Measurements from ENCODE around the gene ZSCAN10.
"Not testable (repeated sequence)": the region's sequence is repeated elsewhere in the genome, so short reads cannot be mapped to it uniquely, and the experiment has no call there.

The ZSCAN10 gene

DNA sequence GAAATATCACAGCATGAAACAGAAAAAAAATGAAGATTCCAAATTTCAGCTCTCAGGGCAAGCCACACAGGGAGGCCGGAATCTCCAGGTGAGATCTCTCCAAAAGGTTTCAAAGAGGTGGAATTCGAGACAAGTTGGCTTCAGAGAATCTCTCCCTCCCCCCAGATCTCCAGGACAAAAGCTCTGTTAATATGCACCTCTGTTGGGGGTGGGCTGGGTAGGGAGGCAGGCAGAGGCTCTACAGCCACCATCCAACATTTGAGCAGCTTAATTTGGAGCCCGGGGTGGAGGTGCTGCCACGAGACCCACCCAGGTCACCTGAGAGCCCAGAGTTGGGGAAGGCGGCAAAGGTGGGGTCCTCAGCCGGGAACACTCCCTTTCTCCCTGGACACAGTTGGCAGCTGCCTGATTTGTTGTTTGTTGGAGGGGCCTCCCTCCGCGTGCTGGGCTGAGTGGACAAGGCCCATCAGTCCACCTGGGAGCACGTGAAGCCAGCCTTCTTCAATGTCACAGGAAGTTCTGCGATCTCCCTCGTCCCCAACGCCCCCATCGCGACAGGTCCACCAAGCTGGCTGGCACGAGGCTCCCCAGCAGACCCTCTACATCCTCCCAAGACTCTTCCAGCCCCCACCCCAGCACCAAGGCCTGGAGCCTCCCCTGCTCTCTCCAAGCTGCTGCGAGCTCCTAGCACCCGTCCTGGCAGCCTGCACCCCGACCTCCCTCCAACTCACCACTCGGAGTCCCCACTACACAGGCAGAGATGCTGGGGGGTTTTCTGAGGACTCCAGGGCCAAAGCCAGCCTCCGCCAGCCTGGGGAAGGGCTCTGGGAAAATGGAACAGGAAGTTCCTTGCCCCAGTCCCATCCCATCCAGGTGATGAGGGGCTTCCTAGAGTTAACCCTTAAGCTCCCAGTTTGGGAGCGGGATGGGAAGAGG, at the start of gene ZSCAN10:
ZSCAN10 (minus strand) TSS at position 836 of the 936 bp plus-strand sequence. CDS start 6,357 bp downstream, outside the sequence.
- DNase-seq (ENCODE audit: low read depth) = no peak

DNA sequence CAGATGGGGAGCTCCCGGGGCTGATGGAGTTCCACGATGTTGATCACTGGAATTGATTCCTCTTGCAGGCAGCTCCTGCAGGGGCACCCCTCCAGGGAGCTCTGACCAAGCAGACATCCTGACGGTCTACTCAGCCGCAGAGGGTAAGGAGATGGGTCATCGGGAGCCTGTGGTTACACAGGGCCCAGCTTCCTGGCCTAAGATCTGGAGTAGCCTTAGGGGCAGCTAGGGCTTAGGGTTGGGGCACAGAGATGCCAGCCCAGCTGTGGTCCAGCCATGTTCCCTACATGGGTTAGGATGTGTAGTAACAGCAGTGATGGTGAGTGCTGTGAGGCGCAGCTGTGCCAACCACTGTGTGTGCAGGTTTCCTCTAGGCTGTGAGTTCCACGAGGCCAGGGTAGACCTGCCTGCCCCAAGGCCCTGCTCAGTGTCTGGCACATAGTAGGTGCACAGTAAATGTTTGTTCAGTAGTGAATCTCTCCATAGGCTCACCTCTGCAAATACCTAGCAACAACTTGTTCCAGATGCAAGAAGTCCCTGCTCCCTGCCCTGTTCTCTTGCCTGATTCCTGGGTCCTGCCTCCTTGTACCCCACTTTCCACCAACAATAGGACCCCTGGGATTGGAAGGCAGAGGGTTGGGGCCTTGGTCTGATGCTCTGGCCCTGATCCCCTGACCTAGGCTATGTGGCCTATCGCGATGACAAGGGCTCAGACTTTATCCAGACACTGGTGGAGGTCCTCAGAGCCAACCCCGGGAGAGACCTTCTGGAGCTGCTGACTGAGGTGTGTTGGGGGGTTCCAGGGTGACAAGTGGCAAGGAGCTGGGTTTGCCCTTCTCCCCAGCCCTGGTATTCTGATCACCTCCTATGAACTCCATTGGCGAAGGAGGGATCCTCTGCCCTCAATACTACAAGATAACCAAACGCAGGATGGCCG, 49.4 kb upstream of the ZSCAN10 start:
- DNase-seq (ENCODE audit: low read depth) = no peak

DNA sequence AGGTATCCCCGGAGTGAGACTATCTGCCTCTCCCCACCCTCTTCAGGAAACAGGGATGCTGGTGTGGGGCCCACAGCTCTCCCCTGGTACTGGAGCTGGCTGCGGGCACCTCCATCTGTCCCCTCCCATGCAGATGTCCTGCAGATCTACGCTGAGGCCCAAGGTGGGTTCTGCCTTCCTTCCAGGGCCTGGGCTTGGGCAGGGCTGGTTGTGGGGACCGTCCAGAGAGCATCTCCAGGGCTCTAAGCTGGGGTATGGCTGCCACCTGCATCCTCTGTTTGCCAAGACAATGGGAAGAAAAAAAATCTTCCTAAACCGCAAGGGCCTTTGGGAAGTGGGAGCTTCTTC, 48.6 kb upstream of the ZSCAN10 start:
- no peak for DNase-seq (ENCODE audit: low read depth)

DNA sequence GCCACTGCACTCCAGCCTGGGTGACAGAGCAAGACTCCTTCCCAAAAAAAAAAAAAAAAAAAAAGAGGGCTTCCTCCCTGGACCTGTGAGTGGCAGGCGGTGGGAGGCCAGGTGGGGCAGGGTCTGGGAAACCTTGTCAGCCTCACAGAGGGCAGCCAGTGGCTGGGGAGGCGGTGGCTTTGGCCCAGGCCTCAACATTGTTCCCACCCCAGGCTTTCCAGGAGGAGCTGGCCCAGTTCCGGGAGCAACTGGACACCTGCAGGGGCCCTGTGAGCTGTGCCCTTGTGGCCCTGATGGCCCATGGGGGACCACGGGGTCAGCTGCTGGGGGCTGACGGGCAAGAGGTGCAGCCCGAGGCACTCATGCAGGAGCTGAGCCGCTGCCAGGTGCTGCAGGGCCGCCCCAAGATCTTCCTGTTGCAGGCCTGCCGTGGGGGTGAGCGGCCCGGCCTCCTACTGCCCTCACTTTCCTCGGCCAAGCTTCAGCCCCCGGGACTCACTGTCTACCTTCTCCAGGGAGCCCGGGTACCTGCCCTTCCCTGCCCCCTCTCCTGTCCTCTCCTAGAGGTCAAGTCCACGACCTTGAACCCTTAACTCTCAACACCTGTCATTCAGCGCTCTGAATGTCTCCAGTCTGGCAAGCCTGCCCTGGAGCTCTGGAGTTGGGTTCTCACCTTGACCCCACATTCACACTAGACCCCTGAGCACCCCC, 48.1 kb upstream of the ZSCAN10 start:
- DNase-seq (ENCODE audit: low read depth) = no peak

DNA sequence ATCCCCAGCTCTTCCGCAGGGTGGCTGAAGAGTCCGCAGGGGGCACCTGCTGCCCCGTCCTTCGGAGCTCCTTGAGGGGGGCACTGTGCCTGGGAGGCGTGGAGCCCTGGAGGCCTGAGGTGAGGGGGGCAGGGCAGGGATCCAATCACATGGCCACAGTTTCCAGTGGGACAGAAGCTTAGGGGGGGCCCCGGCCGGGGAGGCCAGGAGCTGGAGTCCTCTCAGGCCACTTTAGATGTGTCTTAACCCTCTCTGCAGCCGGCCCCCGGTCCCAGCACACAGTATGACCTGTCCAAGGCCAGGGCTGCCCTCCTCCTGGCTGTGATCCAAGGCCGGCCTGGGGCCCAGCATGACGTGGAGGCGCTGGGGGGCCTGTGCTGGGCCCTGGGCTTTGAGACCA, 46.6 kb upstream of the ZSCAN10 start:
- DNase-seq (ENCODE audit: low read depth) = no peak

DNA sequence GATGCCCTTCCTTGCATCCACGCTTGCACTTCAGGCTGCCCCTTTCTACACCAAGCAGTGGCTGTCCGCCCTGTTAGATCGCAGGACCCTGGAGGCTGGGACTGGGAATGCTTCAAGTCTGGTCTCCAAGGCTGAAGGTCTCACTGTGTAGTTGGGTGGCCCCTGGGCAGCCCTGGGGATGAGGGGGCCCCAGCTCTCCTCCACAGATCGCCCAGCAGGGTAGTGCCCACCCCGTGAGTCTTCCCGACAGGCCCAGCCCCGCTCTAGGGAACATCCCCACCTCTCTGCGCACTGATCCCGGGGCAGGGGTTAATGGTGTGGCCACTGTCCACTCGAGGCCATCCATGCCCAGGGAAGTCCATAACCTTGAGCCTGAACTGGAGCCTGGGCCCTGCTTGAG, 46.1 kb upstream of the ZSCAN10 start:
- no peak for DNase-seq (ENCODE audit: low read depth)

DNA sequence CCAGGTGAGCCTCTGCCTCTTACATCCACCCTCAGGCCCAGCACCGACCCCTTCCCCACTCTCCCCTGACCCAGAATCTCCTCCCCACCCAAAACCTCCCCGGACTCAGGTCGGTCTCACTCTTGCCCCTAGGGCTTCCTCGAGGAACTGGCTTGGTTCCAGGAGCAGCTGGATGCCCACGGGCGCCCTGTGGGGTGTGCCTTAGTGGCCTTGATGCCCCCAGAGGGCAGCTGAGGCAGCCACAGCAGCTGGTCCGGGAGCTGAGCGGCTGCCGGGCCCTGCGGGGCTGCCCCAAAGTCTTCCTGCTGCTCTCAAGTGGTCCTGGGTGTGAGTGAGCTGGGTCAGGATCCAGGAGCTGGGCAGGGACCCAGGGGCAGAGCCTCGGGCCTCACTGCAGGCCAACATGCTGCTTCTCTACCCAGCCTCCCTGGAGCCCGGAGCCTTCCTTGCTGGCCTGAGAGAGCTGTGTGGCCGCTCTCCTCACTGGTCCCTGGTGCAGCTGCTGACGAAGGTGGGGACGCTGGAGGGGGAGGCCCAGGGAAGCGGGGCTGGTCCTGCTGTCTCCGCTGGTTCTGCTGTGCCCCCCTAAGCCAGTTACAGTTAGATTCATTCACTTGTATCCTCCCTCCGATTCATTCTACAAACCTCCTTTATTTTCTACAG, 45.4 kb upstream of the ZSCAN10 start:
- DNase-seq (ENCODE audit: low read depth) = no peak

DNA sequence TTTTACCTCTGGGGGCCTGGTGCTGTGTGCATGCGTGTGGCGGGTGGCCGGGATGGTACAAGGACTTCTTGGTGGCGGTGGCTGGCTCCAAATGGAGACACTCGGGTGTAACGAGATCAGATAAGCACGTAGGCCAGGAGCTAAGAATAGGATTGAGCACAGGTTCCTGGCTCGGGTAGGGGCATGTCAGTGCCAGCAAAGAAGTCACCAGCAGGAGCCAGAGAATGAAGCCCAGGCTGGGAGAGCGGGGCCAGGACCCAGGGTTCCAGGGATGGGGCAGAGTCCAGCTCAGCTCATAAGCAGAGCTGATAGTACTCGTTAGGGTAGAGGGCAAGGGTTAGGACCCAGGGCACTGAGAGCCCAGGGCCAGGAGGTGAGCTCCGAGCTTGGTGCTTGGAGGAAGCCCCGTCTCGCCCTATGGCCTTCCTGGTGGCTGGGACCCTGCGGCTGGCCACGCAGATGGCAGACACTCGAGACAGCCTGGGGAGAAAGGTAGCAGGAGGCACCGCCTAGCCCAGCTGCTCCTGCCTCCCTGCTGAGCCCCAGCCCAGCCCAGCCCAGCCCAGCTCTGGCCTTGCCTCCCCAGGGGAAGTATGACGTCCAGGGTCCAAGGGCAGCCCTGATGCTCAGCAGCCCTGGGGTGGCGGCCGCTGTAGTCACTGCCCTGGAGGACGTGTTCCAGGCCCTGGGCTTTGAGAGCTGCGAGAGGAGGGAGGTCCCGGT, 44.7 kb upstream of the ZSCAN10 start:
- DNase-seq (ENCODE audit: low read depth) = no peak

DNA sequence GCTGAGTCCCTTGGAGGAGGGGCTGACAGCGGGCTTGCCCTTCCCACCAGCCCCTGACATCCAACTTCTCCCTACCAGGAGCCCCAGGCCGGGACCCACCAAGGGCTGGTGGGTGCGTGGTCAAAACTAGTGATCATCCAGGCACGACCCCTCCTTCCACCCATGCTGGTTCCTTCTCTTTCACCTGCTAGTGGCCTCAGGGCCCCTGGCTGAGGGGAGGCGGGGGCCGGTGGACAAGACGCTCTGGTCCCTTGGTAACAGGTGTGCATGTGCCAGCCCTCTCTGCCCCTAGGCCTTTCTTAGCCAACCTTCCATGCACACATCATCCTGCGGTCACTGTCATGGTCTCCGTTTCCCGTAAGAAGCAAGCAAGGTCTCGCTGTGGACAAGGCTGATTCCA, 44.1 kb upstream of the ZSCAN10 start:
- DNase-seq (ENCODE audit: low read depth) = no peak

DNA sequence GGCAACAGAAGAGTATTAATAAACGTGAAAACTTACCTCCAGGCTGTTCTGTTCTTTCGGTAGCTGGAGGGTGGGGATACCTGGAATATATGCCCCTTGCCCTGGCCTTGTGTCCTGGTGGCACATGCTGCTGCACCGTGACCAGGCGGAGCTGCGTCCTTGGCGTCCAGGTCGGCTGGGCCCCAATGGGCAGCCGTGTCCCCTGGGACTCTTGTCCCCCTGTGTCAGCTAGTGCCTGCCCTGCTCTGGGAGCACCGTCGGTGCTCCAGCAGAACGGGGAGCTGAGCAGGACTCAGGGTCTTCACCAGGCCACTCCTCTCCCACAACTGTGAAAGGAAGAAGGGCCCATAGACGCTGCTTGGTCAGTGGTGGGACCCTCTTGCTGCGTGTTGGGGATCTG, 43.7 kb upstream of the ZSCAN10 start:
- no peak for DNase-seq (ENCODE audit: low read depth)

DNA sequence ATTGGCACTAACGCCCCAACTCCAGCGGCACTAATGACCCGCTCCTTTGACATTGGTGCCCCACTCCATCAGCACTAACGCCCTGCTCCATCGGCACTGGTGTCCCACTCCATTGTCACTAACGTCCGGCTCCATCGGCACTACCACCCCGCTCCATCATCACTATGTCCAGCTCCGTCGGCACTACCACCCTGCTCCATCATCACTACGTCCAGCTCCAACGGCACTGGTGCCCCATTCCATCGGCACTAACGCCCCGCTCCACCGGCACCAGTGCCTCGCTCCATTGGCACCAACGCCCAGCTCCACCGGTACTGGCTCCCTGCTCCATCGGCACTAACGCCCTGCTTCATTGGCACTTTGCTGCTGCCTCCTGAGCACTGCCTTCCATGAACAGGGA, 43.2 kb upstream of the ZSCAN10 start:
- DNase-seq (ENCODE audit: low read depth) = no peak

DNA sequence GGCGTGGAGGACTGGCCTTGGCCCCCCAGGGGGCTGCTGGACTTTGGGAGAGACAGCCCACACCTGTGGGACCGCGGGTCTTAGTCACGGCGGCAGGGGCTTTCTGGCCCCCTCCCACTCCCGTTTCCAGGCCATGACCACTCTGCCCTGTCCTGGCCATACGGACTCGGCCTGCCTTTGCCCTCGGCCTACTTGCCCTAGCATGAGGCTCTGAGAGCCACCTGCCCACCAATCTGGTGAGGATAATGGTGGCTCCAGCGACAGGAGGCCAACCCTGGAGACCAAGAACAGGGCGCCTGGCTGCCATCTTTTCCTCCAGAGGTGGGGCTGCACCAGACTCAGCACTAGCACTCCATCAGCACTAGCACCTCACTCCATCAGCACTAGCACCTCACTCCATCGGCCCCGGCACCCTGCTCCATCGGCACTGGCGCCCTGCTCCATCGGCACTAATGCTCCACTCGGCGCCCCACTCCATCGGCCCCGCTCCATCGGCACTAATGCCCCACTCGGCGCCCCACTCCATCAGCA, 42.8 kb upstream of the ZSCAN10 start:
- DNase-seq (ENCODE audit: low read depth) = no peak

DNA sequence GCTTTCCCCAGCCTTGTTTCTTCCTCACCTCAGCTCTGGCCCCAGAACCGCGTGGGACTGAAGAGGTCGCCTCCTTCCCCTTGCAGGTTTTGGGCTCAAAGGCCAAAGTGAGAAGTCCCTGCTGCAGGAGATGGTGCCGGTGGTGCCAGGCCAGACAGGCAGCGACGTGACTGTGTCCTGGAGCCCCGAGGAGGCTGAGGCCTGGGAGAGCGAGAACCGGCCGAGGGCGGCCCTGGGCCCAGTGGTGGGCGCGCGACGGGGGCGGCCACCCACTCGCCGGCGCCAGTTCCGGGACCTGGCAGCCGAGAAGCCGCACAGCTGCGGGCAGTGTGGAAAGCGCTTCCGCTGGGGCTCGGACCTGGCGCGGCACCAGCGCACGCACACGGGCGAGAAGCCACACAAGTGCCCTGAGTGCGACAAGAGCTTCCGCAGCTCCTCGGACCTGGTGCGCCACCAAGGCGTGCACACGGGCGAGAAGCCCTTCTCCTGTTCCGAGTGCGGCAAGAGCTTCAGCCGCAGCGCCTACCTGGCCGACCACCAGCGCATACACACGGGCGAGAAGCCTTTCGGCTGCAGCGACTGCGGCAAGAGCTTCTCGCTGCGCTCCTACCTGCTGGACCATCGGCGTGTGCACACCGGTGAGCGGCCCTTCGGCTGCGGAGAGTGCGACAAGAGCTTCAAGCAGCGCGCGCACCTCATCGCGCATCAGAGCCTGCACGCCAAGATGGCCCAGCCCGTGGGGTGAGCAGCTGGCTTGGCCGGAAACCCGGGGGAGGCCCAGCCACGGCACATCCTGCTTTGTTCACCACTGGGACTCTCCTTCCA, 41.7 kb upstream of the ZSCAN10 start:
- DNase-seq (ENCODE audit: low read depth) = no peak

DNA sequence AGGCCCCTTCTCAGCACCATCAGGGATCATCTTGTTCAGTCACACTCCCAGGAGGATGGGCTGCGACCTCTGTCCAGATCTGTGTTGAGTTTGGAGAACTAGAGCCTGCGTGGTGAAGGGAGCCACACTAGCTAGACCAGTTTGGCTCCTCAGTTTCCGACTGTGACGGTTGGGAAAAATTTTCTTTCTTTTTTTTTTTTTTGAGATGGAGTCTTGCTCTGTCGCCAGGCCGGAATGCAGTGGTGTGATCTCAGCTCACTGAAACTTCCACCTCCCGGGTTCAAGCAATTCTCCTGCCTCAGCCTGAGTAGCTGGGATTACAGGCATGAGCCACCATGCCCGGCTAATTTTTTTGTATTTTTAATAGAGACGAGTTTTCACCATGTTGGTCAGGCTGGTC, 40.5 kb upstream of the ZSCAN10 start:
- DNase-seq (ENCODE audit: low read depth) = not testable (repeated sequence)

DNA sequence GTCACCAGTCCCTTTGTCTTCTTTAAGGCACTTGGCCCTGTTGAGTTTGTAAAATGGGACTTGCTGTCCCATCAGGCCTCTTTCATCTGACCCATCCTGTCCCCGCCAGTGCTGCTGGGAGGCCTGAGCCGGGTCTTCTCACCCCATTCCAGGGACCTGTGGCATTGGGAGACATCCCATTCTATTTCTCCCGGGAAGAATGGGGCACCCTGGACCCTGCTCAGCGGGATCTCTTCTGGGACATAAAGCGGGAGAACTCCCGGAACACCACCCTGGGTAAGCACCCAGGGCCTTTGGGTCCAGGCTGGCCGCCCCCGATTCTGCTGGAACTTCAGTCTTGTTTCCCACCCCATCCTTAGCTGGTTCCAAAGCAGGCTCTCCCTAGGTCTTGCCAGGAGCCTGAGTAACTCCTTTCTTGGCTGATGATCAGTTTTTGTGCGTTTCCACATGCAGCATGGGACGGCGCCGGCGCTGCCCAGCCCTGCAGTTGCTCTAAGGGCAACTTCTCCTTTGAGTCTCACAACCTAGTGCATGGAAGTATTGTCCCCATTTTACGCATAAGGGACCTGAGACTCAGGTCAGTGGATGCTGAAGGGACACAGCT, 39.8 kb upstream of the ZSCAN10 start:
- no peak for DNase-seq (ENCODE audit: low read depth)

DNA sequence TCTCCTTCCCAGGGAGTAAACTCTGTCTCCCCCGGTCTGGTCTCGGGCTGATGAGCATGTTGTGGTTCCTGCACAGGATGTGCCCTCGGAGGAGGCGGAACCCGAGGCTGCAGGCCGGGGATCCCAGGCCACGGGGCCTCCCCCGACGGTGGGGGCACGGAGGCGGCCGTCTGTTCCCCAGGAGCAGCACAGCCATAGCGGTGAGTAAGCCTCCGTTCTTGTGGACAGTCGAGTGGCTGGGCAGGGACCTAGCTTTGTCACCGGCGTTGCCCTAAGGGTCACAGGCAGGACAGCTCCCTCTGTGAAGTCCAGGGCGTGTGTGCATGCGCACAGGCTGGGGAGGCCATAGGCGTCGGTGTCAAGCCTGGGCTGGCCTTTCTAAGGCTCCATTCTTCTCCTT, 39.2 kb upstream of the ZSCAN10 start:
- DNase-seq (ENCODE audit: low read depth) = no peak

DNA sequence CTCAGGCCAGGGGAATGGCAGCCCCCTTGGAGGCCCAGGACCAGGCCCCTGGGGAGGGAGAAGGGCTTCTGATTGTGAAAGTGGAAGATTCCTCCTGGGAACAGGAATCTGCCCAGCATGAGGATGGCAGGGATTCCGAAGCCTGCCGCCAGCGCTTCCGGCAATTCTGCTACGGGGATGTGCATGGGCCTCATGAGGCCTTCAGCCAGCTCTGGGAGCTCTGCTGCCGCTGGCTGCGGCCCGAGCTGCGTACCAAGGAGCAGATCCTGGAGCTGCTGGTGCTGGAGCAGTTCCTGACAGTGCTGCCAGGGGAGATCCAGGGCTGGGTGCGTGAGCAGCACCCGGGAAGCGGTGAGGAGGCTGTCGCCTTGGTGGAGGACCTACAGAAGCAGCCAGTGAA, 38.2 kb upstream of the ZSCAN10 start:
- no peak for DNase-seq (ENCODE audit: low read depth)

DNA sequence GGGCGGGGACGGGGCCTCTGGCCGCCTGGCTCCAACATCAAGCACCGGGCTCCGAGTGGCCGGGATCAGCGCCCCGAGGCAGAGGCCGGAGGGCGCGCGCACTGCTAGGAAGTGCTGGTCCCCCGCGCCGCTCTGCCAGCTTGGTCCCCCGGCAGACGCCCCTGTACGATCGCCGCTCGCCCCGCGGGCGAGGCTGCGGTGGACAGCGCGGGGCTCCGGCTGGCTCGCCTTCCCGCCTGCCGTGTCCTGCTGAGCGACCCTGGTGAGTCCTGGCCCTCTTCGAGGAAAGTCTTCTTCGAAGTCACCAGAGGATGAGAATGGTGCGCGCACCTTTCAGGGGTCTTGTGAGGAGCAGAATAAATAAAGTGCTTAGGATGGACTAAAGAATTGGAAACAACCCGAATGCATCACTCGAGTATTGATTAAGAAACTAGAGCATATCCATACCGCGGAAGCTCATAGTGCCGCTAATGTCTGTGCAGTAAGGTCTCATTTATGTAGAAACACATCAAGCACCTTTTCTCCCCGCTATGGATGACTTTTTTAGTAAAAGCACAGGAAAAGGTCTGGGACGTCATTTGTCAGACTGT, 36.1 kb upstream of the ZSCAN10 start:
- DNase-seq (ENCODE audit: low read depth) = peak; percentile 27

Measured in iris pigment epithelial cell (primary cell).